Stimulated activated naive CD8-positive, alpha-beta T cell treated with anti-CD3 and anti-CD28 coated beads, Interleukin-15, Interleukin-2, amounts not matched to agents 100 ng/mL and 50 ng/mL, for 24 hours (primary cell): ENCODE data around the gene AFAP1.

Source experiments
- H3K27ac Mint-ChIP-seq: one replicate; pipeline ENCODE4 v1.8.0; 2021; ENCODE audit warnings: mild to moderate bottlenecking, mixed read lengths
- H3K27me3 Mint-ChIP-seq: one replicate; pipeline ENCODE4 v1.8.0; 2021; ENCODE audit warnings: mixed read lengths
- H3K36me3 Mint-ChIP-seq: one replicate; pipeline ENCODE4 v1.8.0; 2021; ENCODE audit warnings: low read depth, mixed read lengths
- H3K4me1 Mint-ChIP-seq: one replicate; pipeline ENCODE4 v1.8.0; 2021; ENCODE audit warnings: low read depth, mixed read lengths
- H3K4me3 Mint-ChIP-seq: one replicate; pipeline ENCODE4 v1.8.0; 2021; ENCODE audit warnings: mild to moderate bottlenecking, mixed read lengths
- H3K9me3 Mint-ChIP-seq: one replicate; pipeline ENCODE4 v1.8.0; 2021; ENCODE audit warnings: mixed read lengths

The AFAP1 gene

DNA sequence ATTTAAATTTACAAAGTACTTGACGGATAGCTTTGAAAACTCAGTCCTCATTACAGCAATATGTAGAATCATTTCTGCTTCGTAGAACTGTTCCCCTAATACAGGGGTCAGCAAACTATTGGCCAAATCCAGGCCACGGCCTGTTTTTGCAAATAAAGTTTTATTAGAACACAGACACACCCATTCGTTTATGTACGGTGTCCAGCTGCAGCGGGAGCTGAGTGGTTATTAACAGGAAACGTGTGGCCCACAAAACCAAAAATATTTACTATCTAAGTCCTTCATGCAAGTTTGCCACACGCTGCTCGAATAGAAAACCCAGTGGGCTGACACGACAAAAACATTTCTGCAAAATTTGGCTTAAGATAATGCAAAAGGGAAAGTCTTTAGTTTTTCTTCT is 146.5 kb downstream of the AFAP1 start:
- peaks cover 21% of the 10 kb centered on the region for H3K36me3 Mint-ChIP-seq
- H3K4me3 Mint-ChIP-seq, result no peak overlapping the region

DNA sequence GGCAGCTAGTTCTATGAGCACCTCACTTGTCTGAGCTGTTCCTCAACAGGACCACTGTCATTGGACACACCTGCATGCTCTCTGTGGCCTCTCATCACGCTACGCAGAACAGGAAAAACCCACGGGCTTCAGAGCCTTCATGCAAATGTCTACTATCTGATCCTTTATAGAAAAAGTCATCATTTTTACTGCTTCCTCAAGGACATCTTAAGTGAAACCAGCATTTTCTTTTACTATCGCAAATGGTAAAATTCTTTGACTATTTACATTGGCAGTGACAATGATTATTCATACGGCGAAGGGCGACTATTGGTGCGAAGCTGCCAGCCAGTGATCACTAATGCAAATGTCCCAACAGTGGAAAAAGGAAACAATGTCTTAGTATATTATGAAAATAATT is 147.0 kb downstream of the AFAP1 start:
- peaks cover 19% of the 10 kb centered on the region for H3K36me3 Mint-ChIP-seq
- no peaks in the 10 kb centered on the region for H3K4me1 Mint-ChIP-seq
- no peak overlapping the region for H3K4me3 Mint-ChIP-seq

More for the DNA sequence above, 146.5 kb downstream of the AFAP1 start:
- Mint-ChIP-seq H3K27ac (no peak overlapping the region), H3K4me1 (no peaks in the 10 kb centered on the region), H3K9me3 (no peaks in the 10 kb centered on the region), H3K27me3 (no peaks in the 10 kb centered on the region)

DNA sequence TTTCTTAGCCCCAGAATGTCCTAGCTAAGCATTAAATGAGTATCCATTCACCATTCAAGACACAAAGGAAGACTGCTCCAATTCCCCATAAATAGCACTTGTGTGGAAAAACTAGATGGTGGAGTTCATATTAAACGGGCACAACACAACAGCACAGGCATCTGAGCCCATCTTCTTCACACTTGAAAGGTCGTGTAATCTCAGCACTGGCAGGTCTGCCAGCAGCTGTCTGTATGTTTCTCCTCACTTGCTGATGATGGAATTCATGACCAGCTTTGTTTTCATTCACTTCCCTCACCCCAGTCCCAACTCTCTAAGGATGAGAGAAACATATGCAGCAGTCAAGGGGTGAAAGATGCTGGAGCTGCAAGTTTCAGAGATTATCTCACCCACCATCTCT is 148.7 kb downstream of the AFAP1 start:
- Mint-ChIP-seq H3K4me1 (no peaks in the 10 kb centered on the region), H3K4me3 (no peak overlapping the region), H3K9me3 (no peaks in the 10 kb centered on the region), H3K36me3 (peaks cover 16% of the 10 kb centered on the region), H3K27ac (no peak overlapping the region), H3K27me3 (no peaks in the 10 kb centered on the region)

More for the DNA sequence above, 147.0 kb downstream of the AFAP1 start:
- H3K9me3 Mint-ChIP-seq, result no peaks in the 10 kb centered on the region
- no peaks in the 10 kb centered on the region for H3K27me3 Mint-ChIP-seq
- H3K27ac Mint-ChIP-seq, result no peak overlapping the region

DNA sequence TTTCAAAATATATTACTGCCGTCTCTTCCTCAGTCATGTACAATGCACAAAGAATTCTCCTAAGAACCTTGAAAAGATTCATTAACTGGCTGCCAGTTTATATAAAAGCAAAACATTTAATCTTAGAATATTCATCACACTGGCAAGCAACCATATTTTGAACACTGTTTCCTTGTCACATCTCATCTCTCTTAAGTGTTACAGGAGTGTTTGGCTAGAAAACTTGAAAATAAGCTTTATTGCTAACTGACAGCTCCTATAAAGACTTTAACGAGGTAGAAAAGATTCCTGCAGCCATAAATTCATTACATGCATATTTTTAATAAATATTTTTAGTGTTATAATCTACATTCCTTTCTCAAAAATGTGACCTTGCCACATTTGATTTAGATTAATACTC is 149.6 kb downstream of the AFAP1 start:
- H3K4me1 Mint-ChIP-seq, result no peaks in the 10 kb centered on the region
- H3K4me3 Mint-ChIP-seq, result no peak overlapping the region
- no peaks in the 10 kb centered on the region for H3K9me3 Mint-ChIP-seq
- H3K27ac Mint-ChIP-seq, result no peak overlapping the region
- peaks cover 18% of the 10 kb centered on the region for H3K36me3 Mint-ChIP-seq
- H3K27me3 Mint-ChIP-seq, result no peaks in the 10 kb centered on the region

DNA sequence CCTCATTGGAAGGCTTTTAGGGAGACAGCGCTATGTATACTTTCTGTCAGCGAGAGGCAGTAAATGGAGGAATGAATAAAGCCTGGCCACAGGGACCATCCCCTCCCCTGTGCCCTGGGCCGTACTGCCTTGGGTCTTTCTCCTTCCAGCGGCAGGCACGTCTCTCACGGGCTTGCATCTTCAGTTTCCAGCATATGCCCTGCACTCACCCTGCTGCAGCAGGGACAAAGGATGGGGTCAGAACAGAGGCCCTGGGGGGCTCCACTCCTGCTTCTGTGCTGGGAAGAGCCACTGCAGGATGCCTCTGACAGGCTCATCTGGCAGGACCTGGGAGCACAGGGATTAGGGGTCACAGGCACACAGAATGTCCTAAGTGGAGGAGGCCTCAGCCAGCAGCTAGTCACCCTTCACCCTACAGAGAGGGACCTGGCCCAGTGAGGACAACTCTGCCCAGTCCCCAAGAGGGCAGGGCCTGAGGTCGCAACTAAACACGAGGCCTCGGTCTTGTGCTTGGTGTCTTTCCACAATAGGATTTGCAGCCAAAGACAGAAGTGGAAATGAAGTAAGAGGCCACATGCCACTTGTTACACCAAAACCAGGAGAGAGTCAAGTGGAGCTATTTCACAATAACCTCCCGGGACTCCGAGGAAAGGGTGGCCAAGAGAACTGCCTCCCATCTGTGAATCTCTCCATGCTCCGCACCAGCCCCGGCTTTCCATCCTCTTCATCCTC is 150.8 kb downstream of the AFAP1 start:
- Mint-ChIP-seq H3K4me3 (no peak overlapping the region), H3K4me1 (no peaks in the 10 kb centered on the region), H3K9me3 (no peaks in the 10 kb centered on the region), H3K36me3 (peaks cover 17% of the 10 kb centered on the region), H3K27me3 (no peaks in the 10 kb centered on the region), H3K27ac (no peak overlapping the region)

DNA sequence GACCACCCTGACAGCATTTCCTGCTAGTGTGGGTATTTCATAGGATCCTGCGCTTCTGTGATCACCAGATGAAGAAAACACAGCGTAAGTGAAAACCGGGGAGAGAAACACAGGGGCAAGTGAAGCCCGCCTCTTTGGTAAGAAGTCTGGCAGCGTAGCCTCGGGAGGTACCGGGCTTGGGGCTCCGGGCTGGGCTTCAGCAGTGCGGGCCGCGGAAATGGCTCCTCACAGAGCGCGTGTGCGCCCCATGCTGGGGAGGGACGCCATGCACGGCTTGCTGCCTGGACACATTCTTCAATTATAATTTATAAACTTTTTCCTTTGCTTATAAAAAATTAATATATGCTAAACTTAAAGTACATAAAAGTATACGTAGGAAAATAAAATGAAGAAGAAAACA is 151.5 kb downstream of the AFAP1 start:
- Mint-ChIP-seq H3K27ac (no peak overlapping the region), H3K9me3 (no peaks in the 10 kb centered on the region), H3K36me3 (peaks cover 12% of the 10 kb centered on the region), H3K4me3 (no peak overlapping the region), H3K4me1 (peaks cover 2% of the 10 kb centered on the region), H3K27me3 (no peaks in the 10 kb centered on the region)

DNA sequence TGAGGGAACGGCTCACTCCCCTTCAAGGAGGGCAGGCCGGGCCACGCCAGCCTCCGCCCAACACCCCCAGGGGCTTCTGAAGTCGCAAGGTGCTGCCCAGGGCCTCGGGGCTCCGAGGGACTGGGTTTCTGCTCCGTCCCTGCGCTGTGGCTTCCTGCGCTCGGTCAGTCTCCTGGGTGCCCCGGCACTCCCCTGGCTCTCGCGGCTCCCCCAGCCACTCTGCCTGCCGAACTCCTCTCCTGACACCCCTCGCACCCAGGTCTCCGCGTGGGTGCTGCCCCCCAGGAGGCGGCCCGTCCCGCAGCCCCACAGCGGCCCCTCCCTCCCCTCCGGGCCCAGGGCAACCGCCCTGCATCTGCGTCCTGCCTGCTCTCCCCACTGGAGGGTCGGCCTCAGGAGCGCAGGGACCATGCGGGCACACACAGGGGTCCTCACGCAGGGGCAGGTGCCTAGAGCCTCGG is 151.9 kb downstream of the AFAP1 start:
- Mint-ChIP-seq H3K4me1 (peaks cover 3% of the 10 kb centered on the region), H3K9me3 (no peaks in the 10 kb centered on the region), H3K27ac (no peak overlapping the region), H3K4me3 (no peak overlapping the region), H3K27me3 (no peaks in the 10 kb centered on the region), H3K36me3 (peaks cover 12% of the 10 kb centered on the region)

DNA sequence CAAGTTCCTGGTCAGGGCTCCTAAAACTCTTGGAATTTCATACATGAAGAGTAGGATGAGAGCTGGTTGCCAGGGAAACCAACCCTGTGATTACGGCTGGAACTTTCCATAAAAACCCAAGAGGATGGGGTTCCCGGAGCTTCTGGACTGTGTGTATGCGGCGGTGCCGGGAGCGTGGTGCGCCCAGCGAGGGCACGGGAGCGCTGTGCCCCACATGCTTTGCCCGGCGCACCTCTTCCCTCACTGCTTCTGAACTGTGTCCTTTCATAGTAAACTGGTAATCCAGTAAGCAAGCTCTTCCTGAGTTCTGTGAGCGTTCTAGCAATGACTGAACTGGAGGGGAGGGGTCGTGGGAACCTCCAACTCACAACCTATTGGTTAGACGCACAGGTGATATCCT is 152.6 kb downstream of the AFAP1 start:
- Mint-ChIP-seq H3K4me3 (no peak overlapping the region), H3K9me3 (no peaks in the 10 kb centered on the region), H3K4me1 (peaks cover 6% of the 10 kb centered on the region), H3K27me3 (no peaks in the 10 kb centered on the region), H3K27ac (no peak overlapping the region), H3K36me3 (peaks cover 12% of the 10 kb centered on the region)

DNA sequence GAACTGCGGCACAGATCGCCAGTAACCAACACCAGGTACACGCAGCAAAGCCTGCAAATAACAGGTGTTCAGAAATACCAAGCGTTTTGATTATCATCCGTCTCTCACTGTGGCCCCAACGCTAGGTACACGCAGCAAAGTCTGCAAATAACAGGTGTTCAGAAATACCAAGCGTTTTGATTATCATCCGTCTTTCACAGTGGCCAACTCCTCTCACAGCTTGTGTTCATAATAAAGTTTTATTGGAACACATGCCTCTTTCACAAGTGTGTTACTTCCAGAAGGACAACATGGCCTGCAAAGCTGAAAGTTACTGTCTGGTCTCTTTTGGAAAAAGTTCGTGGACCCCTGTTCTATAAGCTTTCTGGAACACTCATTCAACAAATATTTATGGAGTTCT is 153.1 kb downstream of the AFAP1 start:
- H3K9me3 Mint-ChIP-seq, result no peaks in the 10 kb centered on the region
- H3K4me3 Mint-ChIP-seq, result no peak overlapping the region
- peaks cover 12% of the 10 kb centered on the region for H3K36me3 Mint-ChIP-seq
- H3K27ac Mint-ChIP-seq, result no peak overlapping the region
- H3K4me1 Mint-ChIP-seq, result peaks cover 12% of the 10 kb centered on the region
- no peaks in the 10 kb centered on the region for H3K27me3 Mint-ChIP-seq

DNA sequence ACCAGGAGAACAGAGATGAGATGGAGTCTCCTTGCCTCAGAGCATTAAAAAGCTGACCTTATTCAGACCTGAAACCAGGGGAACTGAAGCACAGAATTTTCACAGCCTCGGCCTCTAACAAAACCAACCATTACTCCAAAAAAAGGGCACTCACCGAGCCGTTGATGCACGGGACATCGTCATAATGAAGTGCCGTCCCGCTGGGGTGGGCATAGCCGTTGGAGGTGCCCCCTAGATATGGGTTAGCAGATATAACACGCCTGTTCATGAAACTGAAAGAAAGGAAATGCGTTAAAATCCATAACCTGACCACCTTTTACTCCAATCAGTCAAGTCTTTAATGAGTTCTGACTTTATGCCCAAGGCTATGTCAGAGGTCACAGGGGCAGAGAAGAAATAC is 153.6 kb downstream of the AFAP1 start:
- Mint-ChIP-seq H3K4me1 (peaks cover 16% of the 10 kb centered on the region), H3K27ac (no peak overlapping the region), H3K4me3 (no peak overlapping the region)

DNA sequence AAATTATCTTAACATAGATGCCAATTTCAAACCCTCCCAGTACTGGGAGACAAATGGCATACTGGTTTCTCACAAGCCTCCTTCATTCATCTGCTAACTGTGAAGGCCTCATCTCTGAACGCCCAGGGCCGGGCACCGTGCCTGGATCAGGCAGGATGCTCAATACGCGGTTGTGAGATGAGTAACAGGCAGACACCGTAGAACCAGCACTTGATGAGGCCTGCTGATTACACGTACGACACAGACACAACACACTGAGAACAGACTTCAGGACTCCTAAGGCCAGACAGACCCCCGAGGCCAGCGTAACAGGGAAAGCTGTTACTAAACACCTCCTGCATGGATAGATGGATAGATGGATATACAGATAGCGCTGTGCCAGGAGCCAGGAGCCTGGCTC is 154.6 kb downstream of the AFAP1 start:
- Mint-ChIP-seq H3K27ac (peak overlapping the region; percentile 29), H3K36me3 (peaks cover 10% of the 10 kb centered on the region), H3K4me1 (peaks cover 22% of the 10 kb centered on the region), H3K27me3 (no peaks in the 10 kb centered on the region), H3K9me3 (no peaks in the 10 kb centered on the region), H3K4me3 (no peak overlapping the region)

More for the DNA sequence above, 153.6 kb downstream of the AFAP1 start:
- Mint-ChIP-seq H3K27me3 (no peaks in the 10 kb centered on the region), H3K36me3 (peaks cover 10% of the 10 kb centered on the region), H3K9me3 (no peaks in the 10 kb centered on the region)

DNA sequence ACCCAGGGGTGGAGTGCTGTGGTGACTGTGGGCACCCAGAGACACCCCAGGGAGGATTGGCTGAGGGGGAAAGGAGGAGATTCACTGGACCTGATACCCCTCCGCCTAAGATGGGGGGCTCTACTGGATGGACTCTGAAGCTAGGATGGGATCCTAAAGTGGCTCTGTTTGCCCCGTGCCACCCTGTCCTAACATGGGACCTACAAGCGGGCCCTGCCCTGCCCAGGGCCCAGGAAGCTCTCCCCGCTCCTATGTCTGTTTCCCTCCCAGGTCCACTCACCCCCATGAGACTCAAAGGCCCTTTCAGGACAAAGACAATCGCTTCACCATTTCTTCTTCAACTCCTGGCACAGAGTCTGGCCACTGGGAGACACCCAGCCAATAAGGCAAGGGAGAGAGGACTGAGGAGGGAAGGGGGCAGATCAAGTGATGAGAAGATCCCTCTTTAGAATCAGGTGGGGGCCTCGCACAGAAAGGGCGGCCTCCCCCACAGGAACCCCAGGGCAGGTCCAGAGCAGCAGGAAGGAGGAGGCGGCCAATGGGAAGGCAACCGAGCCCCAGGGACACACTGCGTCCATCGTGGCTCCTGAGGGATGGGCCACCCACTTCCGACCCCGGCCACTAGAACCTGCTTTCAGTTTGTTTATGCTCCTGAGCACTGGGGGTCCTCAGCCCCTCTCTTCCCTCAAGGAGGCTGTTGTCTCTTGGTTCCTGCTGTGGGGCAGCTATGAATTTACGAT is 155.4 kb downstream of the AFAP1 start:
- Mint-ChIP-seq H3K27ac (no peak overlapping the region), H3K4me1 (peaks cover 29% of the 10 kb centered on the region)

DNA sequence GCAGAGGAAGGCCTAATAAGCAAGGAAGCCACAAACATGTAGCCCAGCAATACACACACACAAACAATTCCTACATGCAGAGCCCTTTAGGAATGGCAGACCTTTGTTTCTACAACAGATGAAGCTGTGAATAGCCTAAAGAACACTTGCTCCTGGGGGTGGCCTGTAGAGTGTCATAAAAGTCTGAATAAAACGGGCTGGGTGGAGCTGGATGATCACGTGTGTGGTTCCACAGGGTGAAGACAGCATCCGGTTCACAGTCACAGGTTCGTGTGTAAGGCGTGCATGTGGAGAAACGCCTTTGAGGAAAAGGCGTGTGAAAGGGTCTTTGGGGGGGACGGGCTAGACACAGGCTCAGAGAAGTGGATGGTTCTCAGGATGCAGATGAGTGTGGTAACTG is 156.1 kb downstream of the AFAP1 start:
- no peaks in the 10 kb centered on the region for H3K9me3 Mint-ChIP-seq
- peaks cover 35% of the 10 kb centered on the region for H3K4me1 Mint-ChIP-seq
- no peaks in the 10 kb centered on the region for H3K27me3 Mint-ChIP-seq
- H3K36me3 Mint-ChIP-seq, result peaks cover 16% of the 10 kb centered on the region
- H3K4me3 Mint-ChIP-seq, result no peak overlapping the region
- peak overlapping the region; percentile 17 for H3K27ac Mint-ChIP-seq

More for the DNA sequence above, 155.4 kb downstream of the AFAP1 start:
- no peak overlapping the region for H3K4me3 Mint-ChIP-seq
- no peaks in the 10 kb centered on the region for H3K27me3 Mint-ChIP-seq
- H3K9me3 Mint-ChIP-seq, result no peaks in the 10 kb centered on the region
- H3K36me3 Mint-ChIP-seq, result peaks cover 14% of the 10 kb centered on the region

DNA sequence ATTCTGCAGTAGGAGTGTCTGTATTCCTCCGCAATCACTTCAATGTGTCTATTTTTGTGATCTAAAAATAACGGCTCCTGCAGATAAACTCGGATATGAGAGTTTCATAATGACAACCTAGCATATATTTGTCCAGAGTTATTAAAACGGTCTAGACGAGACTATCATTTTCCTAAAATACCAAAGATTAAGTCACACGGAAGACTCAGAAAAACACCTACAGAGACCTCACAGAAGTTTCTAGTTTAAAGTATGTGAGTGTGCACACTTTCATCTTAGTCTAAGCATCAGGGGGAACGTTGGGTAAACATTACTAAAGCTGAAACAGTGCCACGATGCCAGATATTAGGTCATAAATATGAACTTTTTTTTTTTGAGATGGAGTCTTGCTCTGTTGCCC is 156.9 kb downstream of the AFAP1 start:
- no peaks in the 10 kb centered on the region for H3K9me3 Mint-ChIP-seq
- H3K4me1 Mint-ChIP-seq, result peaks cover 35% of the 10 kb centered on the region
- no peaks in the 10 kb centered on the region for H3K27me3 Mint-ChIP-seq
- no peak overlapping the region for H3K4me3 Mint-ChIP-seq
- H3K27ac Mint-ChIP-seq, result no peak overlapping the region
- peaks cover 24% of the 10 kb centered on the region for H3K36me3 Mint-ChIP-seq

DNA sequence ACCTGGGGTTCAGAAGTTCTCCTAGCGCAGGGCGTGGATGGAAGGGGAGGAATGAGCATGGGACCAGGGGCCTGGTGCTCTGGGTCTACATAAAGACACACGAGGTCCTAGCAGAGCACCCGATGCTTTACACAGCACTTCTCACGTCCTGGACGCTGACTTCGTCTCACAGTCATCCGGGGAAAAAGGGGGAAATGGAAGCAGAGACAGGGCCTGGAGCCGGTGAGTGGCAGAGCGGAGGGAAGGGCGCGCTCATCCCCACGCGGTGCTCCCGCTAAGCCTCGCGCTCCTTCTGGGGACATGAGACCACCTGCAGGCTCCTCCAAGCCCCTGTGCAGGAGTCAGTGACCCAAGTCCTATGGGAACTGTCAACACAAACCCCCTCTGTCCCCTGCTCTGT is 157.7 kb downstream of the AFAP1 start:
- Mint-ChIP-seq H3K4me3 (no peak overlapping the region), H3K4me1 (peaks cover 35% of the 10 kb centered on the region)

More for the DNA sequence above, 157.7 kb downstream of the AFAP1 start:
- Mint-ChIP-seq H3K9me3 (no peaks in the 10 kb centered on the region), H3K27ac (peak overlapping the region; percentile 52), H3K27me3 (no peaks in the 10 kb centered on the region), H3K36me3 (peaks cover 27% of the 10 kb centered on the region)
